Measurements from ENCODE around the gene SARDH.
"Not testable (repeated sequence)": the region's sequence is repeated elsewhere in the genome, so short reads cannot be mapped to it uniquely, and the experiment has no call there.

Gene SARDH

DNA sequence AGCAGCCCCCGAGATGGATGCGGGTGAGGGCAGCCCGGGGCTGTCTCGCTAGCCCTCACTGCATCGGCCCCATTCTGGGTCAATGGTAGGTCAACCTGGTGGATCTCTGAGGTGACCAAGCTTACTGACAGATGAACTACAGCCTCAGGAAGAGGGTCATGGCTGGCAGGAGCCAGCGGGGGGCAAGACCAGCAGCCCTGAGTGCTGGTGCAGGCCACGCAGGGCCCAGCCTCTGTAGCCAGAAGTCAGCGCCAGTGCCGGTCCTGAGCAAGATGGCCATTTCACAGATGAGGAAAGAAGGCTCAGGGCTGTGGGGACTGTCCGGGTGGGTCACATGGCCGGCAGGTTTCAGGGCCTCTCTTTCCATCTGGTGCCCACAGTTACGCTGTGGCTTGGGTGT lies 107.0 kb downstream of the SARDH start:
- no peak for DNase-seq (ENCODE audit: low read depth)

DNA sequence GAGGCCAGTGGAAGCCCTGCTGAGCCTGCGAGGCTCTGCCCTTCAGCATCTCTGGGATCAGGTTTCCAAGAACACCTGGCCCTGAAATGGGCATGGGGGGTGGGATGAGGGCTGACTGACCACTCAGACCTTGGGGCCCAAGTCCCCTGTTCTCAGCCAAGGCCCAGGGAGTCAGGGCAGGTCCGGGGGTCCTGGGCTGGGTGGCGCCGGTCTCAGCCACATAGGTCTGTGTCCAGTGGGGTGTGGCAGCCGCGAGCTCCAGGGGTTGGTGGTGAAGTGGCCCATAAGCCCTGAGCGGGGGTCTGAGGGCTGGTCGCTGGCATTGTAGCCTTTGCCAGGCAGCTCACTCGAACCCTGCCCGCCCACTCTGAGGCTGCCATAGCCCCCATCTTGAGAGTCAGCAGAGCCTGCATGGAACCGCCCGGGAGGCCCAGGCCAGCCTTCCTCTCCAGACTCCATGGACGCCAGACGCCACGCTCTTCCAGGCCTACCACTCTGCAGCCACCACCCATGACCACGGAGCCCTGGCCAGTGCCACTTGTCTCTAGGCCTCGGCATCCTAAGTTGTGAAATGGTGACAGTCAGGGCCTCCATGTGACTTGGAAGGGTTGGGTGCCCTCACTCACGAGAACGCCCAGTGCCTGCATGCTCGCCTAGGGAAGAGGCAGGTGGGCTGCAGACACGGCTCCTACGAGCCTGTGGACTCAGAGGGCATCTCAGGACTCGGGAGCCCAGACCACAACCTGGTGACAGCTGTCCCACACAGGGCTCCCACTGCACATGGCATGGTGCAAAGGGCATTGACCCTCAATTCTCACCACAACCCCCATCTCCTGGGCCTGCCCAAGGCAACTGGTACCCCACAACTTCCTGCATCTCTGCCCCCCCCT lies 108.7 kb downstream of the SARDH start:
- DNase-seq (ENCODE audit: low read depth) = no peak

DNA sequence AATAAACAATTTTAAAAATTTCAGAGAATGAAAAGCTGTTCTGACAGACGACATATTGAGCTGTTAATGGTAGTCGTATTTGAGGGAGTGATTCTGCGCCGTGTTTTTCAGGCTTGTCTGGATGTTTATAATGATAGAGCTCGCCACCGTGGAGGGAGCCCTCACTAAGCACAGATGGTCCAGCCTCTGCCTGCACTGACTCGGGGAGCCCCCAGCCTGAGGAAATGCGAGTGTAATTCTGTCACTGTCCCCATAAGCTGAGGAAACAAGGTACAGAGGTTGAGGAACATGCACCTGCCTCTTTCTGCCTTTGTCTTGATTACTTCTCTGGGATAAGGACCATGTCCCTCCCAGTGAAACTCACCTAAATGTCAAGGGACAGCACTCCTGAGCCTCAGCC lies 109.4 kb downstream of the SARDH start:
- no peak for DNase-seq (ENCODE audit: low read depth)

DNA sequence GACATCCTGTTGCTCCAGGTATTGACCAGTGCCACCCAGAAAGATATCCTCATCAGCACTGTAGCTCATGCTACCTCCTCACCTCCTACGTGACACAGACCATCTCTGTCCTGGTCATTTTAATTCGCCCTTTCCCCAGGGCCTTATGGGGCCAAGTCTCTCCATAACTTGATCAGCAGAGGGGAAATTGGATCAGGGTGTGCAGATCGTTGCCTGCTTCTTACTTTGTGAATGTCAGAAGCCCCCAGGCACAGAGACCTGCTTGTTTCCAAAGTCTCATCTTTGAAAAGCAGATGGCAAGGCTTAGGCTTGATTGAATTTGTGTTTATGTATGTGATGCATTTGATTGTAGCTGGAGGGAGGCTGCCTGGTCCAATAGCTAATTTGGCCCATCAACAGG lies 110.8 kb downstream of the SARDH start:
- no peak for DNase-seq (ENCODE audit: low read depth)

DNA sequence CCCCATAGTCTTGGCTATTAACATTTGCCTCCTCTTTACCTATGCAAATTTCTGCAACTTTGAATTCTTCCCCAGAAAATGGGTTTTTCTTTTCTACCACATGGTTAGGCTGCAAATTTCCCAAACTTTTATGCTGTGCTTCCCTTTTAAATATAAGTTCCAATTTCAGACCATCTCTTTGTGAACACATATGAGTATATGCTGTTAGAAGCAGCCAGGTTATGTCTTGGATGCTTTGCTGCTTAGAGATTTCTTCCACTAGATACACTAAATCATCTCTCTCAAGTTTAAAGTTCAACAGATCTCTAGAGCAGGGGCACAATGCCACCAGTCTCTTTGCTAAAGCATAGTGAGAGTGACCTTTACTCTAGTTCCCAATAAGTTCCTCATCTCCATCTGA lies 112.1 kb downstream of the SARDH start:
- DNase-seq (ENCODE audit: low read depth) = not testable (repeated sequence)

DNA sequence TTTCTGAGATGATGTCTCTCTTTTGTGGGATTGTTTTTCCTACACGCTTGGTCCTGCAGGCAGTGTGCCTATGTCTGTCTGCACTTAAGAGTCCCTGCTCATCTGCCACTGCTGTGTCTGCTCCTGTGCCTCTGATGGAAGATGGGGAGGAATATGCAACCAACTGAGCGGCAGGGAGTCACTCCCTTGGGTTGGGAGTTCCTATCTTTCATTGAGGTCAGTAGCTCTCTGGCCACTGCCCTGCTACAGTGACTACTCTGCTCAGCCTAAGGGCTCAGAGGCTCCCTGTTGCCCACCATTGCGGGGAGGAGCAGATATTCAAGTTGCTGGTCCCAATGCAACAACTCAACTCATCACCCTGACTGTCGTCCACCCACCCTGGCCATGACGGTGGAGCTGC lies 115.6 kb downstream of the SARDH start:
- DNase-seq (ENCODE audit: low read depth) = no peak

DNA sequence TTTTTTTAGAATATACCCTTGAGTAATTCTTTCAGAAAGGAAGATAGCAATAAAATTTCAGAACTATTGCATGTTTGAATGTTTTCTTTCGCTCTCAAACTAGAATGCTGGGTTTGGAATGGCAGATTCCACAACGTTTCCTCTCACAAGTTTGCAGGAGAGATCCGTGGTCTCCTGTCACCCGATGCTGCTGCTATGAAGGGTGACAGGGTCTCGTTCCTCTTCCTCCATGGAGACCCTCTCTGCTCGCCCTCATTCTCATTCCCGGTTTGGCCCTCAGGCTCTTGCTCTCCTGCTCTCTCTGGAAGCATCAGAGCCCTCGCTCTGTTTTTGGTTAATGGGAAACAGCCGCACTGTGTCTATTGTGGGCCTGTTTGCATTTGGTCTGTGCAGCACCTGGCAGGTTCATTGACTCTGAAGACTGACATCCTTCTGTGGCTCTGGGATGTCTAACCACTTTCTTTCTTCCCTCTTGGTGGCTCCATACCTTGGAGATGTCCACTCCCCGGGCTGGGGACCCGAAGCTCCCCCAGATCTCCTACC lies 116.4 kb downstream of the SARDH start:
- DNase-seq (ENCODE audit: low read depth) = no peak

DNA sequence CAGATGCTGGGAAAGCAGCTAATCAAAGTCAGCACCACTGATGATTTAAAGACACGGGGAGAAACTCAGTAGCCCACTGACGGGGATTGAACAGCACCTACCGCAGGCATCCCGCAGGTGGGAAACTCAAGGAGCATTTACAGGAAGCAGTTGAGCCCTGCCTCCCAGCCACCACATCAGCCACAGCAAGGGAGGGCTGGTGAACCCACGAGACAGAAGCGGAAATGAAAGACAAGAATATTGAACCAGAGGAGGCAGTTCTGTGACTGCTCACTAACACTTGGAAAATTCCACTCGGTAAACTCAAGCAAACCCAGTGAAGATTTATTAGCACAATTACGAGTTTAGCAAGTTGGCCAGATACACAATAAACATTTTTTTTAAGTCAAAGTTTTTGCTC lies 118.4 kb downstream of the SARDH start:
- peak; percentile 0 for DNase-seq (ENCODE audit: low read depth)

DNA sequence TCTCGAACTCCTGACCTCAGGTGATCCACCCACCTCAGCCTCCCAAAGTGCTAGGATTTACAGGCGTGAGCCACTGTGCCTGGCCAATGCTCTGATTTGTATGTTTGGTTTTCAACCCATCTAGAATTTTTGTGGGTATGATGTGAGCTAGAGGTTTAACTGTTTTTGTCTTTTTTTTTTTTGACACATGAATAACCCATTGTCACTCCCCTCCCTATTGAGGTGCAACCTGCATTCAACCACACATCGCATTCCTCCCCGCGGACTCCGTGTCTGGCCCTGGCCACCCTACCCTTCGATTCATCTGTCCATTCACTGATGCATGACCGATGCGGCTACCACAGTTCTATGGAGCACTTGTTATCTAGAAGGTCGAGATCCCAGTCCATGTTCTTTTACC lies 119.4 kb downstream of the SARDH start:
- DNase-seq (ENCODE audit: low read depth) = no peak

DNA sequence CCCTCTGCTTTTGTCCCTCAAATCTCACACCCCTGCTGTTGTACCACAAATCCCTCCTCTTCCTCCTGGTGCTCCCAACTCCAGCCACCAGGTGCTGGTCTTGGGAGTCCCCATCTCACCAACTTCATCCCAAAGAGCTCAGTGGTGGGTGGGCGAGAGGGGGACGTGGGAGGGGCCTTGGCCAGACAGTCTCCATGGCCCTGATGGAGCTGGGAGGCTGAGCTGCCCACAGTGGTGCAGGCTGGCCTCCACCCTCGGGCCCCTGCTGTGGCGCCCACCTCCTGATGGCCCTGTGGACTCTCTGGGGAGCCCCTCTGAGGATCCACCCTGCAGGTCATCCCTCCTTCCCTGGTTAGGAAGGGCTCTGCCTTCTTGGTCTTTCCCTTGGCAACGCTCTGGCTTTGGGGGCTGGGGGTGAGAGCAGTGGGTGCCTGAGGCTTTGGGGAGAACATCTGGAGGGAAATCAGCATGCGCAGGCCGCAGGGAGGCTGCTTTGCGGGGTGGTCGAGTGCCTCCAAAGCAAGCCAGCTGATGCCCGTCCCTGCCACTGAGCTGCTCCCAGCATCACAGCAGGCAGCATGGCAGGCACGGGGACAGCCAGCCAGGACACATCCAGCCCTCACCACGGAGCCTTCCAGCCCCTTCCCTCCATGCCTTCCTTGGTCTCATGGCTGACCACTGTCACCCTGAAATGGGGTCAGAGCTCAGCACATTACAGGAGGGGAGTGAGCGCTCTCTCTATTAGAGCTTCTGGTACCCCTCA lies 121.3 kb downstream of the SARDH start:
- no peak for DNase-seq (ENCODE audit: low read depth)

DNA sequence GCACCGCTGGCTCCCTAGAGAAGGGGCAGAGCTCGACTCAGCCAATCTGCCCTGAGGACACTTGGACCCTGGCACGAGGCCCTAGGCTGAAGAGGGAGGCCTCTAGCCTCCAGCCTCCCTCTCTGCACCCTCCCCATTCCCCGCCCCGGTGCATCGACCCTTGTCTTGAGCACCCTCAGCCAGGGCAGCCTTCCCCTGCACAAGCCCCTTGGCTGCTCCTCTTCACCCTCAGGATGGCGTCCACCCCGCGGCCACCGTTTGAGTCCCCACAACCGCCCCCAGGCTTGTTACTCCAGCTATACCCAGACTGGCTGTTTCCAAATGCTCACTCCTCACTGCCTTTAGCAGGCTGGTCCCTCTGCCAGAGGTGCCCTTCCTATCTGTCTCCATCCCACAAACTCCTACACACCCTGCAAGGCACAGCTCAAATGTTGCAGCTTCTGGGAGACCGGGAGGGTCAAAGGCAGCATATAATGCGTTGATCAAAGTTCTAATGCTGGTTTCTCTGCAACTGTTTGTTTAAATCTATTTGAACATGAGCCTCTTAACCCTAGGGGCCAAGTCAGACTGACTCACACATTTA lies 122.5 kb downstream of the SARDH start:
- DNase-seq (ENCODE audit: low read depth) = no peak

DNA sequence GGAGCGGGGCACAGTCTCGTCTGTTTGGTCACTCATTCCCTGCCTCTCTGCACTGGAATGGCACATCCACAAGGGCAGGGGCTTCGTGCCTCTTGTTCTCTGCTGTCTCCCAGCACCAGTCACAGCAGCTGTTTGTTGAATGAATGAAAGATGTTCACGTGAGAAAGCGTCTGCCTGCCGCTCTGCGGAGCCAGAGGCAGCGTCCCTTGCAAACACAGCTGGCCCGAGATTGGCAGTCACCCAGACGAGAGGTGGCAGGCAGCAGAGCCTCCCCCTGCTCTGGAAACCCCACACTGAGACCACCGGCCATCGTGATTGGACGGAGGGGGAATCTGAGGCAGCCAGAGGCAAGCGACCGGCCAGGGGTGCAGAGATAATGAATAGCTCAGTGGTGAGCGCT lies 123.0 kb downstream of the SARDH start:
- DNase-seq (ENCODE audit: low read depth) = no peak

DNA sequence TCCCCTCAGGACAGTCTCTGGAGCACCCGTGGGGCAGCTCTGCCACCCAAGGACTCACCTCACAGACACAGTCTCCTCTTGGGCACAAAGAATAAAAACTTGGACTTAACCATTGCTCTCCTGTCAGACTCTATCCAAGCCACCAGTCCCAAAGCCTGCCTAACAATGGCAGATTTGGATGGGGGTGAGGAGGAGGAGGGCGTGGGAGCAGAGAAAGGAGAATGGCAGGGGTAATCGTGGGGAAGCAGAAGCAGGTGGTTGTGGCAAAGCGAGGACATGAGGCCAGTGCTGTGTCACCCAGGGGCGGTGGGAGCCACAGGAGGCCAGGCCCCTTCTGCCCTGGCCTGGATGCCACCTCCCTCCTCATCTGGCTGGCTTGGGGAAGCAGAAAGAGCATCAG lies 123.5 kb downstream of the SARDH start:
- no peak for DNase-seq (ENCODE audit: low read depth)

DNA sequence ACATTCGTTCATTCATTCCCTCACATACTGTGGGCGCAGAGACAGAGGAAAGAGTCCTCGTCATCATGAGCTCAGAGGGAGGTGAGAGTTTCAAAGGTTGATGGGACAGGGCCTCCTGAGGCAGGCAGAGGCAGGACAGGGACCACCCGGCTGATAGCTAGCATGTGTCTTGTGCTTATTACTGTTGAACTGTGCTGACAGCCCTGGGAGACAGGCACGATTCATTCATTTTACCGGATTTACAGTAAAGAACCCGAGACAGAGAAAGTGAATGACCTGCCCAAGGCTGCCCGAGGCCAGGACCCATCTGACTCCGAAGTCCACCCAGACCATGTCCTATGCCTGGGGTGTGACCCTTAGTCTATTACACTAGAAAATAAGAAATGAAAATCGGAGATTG lies 124.1 kb downstream of the SARDH start:
- DNase-seq (ENCODE audit: low read depth) = no peak

Measured in EH (cell line).